ENCODE measurements around the gene TSPAN9. TPM values are rescaled to one million over a fixed set of nuclear protein-coding genes. Genes with fewer than 3 reads are reported as not detected.
A peak's percentile ranks its signal among the peaks of the same experiment; 100 is the strongest.

The TSPAN9 gene
- total RNA-seq, 2 donors from 2014 or later: 14.0 to 18.5 TPM

DNA sequence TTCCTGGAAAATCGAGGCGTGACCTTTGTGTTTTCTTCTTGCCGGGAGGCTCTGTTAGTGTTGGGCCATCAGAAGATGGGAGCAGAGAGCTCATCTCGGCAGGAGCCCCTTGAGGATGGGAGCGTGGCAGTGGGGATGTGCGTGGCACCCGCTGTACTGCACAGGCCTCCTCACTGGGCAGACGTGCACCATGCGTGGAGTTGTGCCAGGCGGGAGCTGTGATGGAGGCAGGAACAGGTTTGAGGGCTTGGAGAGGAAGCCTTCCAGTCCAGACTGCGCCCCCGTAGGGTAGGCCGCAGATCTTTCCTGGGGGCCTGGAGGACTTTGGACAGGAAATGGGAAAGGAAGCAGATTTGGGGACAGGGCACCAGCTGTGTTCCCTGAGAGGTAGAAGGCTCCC lies 197.5 kb downstream of the TSPAN9 start:
- ATAC-seq (no peak), DNase-seq (no peak)
- Histone ChIP-seq H3K27ac (no peak overlapping the region), H3K4me3 (no peak overlapping the region), H3K9me3 (no peaks in the 10 kb centered on the region), H3K4me1 (no peaks in the 10 kb centered on the region), H3K36me3 (replicated peaks in 1 of 2; ENCODE audit: insufficient read depth in 1 of 2, low read depth in 2 of 2) (no peaks in the 10 kb centered on the region), H3K27me3 (no peaks in the 10 kb centered on the region)
- intact Hi-C loops (cut with DNase I): loop anchor here (5.0 kb wide), 1 partner anchor 137 kb away; no protein-coding TSS in a partner anchor
- WGBS, 2 donors: 67 to 77% methylated on average over 4 to 13 of the region's 13 CpGs
- TF ChIP-seq POLR2A (IDR thresholded peaks at IDR 0.05): no peak
- TF ChIP-seq, protein P1, sequence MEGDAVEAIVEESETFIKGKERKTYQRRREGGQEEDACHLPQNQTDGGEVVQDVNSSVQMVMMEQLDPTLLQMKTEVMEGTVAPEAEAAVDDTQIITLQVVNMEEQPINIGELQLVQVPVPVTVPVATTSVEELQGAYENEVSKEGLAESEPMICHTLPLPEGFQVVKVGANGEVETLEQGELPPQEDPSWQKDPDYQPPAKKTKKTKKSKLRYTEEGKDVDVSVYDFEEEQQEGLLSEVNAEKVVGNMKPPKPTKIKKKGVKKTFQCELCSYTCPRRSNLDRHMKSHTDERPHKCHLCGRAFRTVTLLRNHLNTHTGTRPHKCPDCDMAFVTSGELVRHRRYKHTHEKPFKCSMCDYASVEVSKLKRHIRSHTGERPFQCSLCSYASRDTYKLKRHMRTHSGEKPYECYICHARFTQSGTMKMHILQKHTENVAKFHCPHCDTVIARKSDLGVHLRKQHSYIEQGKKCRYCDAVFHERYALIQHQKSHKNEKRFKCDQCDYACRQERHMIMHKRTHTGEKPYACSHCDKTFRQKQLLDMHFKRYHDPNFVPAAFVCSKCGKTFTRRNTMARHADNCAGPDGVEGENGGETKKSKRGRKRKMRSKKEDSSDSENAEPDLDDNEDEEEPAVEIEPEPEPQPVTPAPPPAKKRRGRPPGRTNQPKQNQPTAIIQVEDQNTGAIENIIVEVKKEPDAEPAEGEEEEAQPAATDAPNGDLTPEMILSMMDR (IDR thresholded peaks at IDR 0.05): no peak

DNA sequence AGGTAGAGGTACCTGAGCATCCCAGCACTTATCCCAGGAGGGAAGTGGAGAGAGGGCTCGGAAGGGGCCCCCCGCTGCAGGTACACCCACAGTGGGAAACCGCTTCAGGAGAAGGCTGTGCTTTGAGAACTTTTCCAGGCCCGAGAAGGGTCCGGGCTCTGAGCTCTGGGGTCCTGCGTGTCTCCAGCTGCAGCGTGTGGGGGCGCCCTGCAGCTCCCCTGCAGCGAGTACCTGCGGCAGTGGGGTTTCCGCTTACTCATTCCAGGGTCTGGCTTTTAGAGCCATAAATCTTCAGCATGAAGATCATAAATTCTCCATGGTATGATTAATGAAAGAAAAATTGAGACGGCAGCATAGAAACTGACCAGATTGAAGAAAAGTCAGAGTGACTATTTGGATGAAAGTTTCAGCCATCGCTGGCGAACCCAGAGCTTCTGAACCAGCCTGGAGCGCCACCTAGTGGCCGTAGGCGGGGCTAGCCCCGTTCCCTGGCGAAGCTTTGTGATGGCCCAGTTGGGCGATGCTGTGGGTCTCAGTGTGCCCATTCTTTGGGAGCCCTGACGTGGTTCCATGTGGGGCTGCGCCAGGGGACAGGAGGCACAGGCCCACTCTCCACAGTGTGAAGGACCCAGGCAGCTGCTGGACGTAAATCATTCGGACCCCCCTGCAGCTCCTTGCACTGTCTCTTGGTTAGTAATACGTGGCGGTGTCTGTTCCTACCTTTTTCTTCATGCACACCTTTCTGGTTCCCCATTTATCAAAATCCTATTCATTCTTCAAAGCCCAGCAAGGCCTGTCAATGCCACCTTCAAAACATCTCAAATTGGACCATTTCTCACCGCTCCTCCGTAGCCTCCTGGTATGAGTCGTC lies 198.2 kb downstream of the TSPAN9 start:
- no peak for TF ChIP-seq POLR2A (IDR thresholded peaks at IDR 0.05)
- TF ChIP-seq, protein P1 (IDR thresholded peaks at IDR 0.05): peak; percentile 86 to 98 (median 91)
- ATAC-seq (peak; percentile 70), DNase-seq (peak; percentile 74 to 85 (median 76))
- intact Hi-C loops (cut with DNase I): no loop called here
- no peak overlapping the region for H3K4me3 ChIP-seq
- H3K9me3 ChIP-seq: no peaks in the 10 kb centered on the region
- H3K4me1 ChIP-seq: no peaks in the 10 kb centered on the region
- H3K27ac ChIP-seq: no peak overlapping the region
- no peaks in the 10 kb centered on the region for H3K27me3 ChIP-seq
- WGBS, 2 donors: 40 to 46% methylated on average over 26 to 28 of the region's 29 CpGs
- H3K36me3 ChIP-seq (replicated peaks in 1 of 2; ENCODE audit: insufficient read depth in 1 of 2, low read depth in 2 of 2): no peaks in the 10 kb centered on the region

GRCh38 chr12:3276226-3276625 lies 199.0 kb downstream of the TSPAN9 start:
- H3K9me3 ChIP-seq: no peaks in the 10 kb centered on the region
- H3K27me3 ChIP-seq: no peaks in the 10 kb centered on the region
- intact Hi-C loops (cut with DNase I): no loop called here
- H3K27ac ChIP-seq: no peak overlapping the region
- H3K36me3 ChIP-seq (replicated peaks in 1 of 2; ENCODE audit: insufficient read depth in 1 of 2, low read depth in 2 of 2): no peaks in the 10 kb centered on the region
- no peak for ATAC-seq
- H3K4me1 ChIP-seq: no peaks in the 10 kb centered on the region
- WGBS, 2 donors: 87 to 90% methylated on average over 14 of the region's 14 CpGs
- no peak for DNase-seq
- TF ChIP-seq POLR2A (IDR thresholded peaks at IDR 0.05): no peak
- TF ChIP-seq, protein P1 (IDR thresholded peaks at IDR 0.05): no peak
- H3K4me3 ChIP-seq: no peak overlapping the region

- Histone ChIP-seq H3K27ac (no peak overlapping the region), H3K27me3 (no peaks in the 10 kb centered on the region), H3K4me1 (no peaks in the 10 kb centered on the region), H3K4me3 (no peak overlapping the region), H3K36me3 (replicated peaks in 1 of 2; ENCODE audit: insufficient read depth in 1 of 2, low read depth in 2 of 2) (peaks cover 0 to 3% of the 10 kb centered on the region in 2 donors), H3K9me3 (no peaks in the 10 kb centered on the region)
- TF ChIP-seq, protein P1 (IDR thresholded peaks at IDR 0.05): no peak
- TF ChIP-seq POLR2A (IDR thresholded peaks at IDR 0.05): no peak
- DNase-seq (no peak), ATAC-seq (no peak)
- intact Hi-C loops (cut with DNase I): no loop called here
- WGBS, 2 donors: 81 to 90% methylated on average over 13 to 18 of the region's 18 CpGs
These were observed 200.2 kb downstream of the TSPAN9 start for GRCh38 chr12:3277306-3277943.

Measured in body of pancreas (tissue), 4 donors.